Stimulated activated CD4-positive, alpha-beta T cell treated with anti-CD3 and anti-CD28 coated beads, Interleukin-4, amount 100 ng/mL, for 24 hours (primary cell): Measurements from ENCODE around the gene HADH.
A peak's percentile ranks its signal among the peaks of the same experiment; 100 is the strongest.

Experiments
- DNase-seq: peaks from one replicate; pipeline ENCODE4 v3.0.0-alpha.2; 2020

The HADH gene

DNA sequence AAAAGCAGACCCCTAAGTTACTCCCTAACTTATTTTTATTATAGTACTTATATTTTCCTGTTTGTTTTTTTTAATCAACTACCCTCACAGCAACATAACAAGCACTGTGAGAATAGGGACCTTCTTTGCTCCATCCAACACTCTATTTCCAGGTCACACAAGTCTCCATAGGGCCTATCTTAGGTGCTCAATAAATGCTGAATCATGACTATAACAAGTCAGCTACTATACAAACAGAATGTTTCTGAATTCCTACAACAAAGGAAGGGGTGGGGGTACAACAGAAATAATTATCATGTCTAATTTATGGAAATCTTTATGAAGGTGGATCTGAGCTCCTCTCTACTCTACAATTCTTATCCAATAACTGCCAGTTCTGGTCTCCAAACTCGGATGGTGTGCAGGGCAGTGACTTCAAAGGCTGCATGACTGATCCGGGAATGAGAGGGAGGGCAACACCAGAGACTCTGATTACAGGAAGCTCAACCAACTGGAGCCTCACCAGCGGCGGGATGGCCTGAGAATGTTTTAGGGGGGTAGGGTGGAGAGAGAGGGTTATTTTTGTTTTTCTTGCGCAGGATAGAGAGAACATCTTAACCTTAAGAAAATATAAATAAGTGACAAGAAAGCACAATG lies 71.1 kb downstream of the HADH start:
- no peak for DNase-seq

DNA sequence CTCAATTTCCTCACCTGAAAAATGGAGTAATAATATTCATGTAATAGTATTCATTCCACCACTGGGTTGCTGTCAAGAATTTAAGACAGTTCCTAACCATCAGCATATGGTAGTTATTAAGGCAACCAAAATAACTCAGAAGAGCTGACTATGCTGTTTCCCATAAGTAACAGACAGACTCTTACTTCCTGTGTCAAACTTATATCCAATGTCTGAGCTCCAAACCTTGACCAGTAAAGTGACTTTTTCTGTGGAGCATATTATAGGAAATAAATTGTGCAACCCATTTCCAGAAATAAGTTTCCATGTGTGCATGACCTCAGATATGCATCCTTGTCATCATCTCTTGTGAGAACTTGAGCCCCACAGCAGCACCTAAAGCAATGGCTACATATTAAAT lies 78.8 kb downstream of the HADH start:
- no peak for DNase-seq

DNA sequence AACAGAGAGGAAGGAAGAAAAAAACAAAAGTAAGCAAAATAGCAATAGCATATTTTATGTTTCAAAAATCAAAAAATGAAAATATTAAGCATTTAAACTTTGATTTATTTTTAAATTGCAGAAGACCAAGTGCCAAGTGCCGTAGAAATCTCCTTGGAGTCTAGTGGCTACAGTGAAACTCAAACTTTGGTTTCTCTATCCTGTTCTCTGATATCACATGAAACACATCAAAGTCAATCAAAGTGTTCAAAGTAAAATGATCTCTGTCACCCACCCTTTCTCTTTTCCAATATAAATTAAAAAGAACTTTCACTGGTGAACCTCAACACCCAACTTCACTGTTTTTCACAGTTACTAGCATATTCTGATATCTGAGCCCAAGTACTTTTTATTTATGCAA lies 81.1 kb downstream of the HADH start:
- no peak for DNase-seq

DNA sequence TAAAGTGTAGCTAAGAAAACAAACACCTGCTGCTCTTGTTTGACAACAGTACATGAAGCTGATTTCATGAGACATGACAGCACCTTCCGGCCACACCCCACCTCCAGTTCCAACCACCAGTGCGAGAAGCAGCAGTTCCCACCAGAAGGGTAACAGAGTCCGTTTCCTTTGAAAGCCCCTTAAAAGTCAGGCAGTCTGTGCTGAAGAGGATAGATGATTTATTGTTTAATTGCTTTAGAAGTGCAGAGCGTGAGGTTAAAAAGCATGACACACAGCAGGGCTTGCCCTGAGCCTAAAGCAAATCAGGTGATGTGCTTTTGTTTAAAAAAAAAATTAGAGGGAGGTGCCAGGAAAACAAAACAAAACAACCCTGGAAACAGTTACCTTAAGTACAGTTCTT lies 82.6 kb downstream of the HADH start:
- peak; percentile 52 for DNase-seq

DNA sequence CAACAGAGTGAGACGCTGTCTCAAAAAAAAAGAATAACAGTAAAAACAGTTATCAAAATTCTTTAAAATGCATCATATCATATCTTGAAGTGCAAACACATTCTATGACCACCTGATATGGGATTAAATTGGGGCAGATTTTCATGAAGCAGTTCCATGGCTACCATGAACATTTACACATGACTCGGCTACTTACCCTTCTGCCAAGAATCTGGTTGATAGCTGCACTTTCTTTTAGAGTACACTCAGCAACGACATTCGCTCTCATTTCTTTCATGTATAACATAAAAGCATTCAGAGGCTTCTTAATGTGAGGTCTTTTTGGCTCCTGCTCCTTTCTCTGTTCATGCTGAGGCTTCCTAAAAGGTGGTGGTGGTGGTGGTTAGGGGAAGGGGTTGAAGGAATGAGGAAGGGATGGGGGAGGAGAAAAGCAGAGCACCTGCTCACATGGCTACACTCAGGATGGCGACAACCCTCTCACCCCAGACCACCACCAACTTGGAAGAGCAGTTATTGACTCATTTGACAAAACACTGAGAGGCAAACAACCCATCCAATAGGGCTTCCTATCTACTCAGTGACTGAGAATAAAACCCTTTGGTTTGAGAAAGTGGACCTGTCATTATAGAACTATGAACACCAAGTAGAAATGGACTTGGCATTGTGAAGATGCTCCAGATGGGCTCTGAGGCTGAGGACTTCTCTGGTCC lies 88.5 kb downstream of the HADH start:
- no peak for DNase-seq

DNA sequence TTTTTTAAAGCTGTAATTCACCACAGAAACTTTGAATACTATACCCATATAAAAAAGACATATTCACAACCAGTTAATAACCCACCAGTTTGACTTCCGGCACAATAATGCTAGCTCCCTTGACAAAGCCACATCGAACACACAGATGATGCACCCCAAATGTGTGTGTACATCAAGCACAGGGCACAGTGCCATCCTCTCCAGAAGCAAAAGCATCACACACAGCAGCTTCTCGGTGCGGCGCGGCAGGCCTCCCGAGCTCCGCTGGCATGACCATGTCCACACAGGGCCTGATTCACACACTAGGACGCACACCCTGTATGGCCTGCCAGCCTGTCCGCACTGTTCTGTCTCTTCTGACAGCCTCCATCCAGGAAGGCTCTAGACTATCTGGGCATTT lies 91.1 kb downstream of the HADH start:
- DNase-seq = peak; percentile 45

DNA sequence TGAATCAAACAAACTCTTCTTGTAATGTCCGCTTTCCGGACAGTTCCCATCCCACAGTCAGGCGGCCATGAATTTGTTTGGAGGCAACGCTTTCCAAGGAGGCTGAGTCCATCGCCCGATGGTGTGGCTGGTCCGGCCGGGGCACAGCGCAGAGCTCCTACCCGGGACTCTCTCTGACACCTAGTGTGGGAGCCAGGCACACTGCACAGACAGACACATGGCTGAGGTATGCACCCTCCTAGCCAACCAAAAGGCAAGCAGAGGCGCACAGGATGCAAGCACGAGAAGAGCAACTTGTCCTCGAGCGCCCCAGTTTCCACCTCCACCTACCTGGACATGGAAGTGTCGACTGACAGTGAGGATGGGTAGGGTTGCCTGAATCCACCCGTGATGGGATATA lies 91.6 kb downstream of the HADH start:
- DNase-seq = no peak
